Measurements from ENCODE around the gene ITIH4.

GRCh38 chr3:52784021-52784621 is 46.4 kb downstream of the ITIH4 start:
- no peak for TF ChIP-seq CTCF (IDR thresholded peaks at IDR 0.05)
- no peak for TF ChIP-seq POLR2AphosphoS5 (IDR thresholded peaks at IDR 0.05; ENCODE audit: insufficient read depth in 1 of 2, low read depth in 1 of 2)
